GM19238 (cell line): ENCODE data around the gene YBX2.

ENCODE experiments used
- DNase-seq: peaks from one replicate; pipeline ENCODE4 v3.0.0; 2011; ENCODE audit warnings: low spot score; ENCODE audit not compliant: insufficient read length

Gene YBX2

GRCh38 chr17:7304179-7304578 lies 9.7 kb upstream of the YBX2 start:
- DNase-seq, result no peak

DNA sequence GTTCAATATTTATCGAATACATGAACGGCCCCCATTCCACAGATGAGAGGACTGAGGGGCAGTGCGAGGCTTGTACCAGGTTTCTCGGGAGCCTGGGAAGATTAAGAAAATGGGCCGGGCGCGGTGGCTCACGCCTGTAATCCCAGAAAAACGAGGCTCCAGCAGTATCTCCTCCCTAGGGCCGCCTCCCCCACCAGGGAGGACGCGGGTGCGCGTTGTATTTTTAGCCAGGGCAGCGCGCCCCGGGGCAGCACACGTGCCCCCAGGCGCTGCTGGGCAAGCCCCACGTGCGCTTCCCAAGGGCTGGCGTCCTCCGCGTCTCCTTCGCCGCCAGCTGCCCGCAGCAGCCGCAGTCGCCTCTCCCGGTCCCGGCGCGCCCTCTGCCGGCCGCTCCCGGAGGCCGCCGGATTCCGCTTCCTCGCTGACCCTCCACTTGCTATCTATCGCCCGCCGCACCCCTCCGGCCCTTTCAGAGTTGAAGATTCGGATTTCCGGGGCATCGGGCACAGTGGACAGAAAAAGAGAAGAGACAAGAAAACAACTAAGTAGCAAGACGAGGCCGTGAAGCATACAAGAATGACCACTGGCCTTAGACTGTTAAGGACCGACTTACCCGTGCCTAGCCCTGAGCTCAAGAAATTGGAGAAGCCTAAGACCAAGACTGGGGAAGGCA lies 1.9 kb upstream of the YBX2 start:
- DNase-seq, result peak; percentile 78

DNA sequence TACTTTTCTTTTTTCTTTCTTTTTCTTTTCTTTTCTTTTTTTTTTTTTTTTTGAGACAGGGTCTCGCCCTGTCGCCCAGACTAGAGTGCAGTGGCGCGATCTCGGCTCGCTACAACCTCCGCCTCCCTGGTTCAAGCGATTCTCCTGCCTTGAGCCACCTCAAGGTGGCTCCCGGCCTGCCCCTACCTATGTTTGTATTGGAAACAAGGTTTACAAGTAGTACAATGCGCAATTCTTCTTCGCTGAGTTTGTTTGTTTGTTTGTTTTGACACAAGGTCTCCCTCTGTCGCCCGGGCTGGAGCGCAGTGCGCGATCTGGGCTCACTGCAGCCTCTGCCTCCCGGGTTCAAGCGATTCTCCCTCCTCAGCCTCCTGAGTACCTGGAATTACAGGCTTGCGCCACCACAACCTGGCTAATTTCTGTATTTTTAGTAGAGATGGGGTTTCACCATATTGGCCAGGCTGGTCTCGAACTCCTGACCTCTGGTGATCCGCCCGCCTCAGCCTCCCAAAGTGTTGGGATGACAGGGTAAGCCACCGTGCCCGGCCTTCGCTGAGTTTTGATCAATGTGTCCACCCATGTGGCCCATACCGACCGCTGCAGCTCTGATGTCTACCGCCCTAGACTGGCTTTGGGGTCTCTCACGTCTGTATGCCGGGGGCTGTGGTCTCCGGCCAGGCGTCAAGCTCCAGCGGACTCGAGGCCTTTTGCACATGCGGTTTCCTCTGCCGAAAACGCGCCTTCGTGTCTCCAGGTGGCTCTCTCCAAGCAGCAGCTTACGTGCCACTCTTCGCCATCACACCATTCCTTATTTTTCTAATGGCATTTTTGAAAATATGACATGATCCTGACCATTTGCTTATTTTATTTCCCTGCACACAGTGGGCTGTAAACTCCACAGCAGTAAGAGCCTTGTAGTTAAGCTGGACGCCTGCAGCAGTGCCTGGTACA lies 1.1 kb upstream of the YBX2 start:
- no peak for DNase-seq

- no peak for DNase-seq
Measured at GRCh38 chr17:7293816-7294613, 424 bp downstream of the YBX2 start.

- DNase-seq, result no peak
Measured at GRCh38 chr17:7293159-7293558, 1.3 kb downstream of the YBX2 start.

DNA sequence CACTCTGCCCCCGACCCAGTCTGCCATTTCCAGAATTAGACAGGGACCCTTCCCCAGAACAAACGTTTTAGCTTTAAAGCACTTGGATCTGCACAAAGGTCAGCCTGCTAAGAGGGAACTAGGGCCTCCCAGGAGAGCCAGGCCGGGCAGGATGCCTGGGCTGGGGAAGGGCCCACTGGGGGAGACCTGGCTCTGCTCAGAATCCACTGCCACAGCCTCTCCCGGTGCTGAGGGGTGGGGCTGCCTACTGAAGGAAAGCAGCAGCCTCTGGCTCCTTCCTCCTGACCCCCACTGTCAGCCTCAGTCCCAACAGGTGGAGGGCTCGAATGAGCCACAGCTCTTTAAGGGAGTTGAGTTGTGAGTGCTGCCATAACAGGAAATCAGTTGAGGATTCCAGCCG lies 1.7 kb downstream of the YBX2 start:
- no peak for DNase-seq

DNA sequence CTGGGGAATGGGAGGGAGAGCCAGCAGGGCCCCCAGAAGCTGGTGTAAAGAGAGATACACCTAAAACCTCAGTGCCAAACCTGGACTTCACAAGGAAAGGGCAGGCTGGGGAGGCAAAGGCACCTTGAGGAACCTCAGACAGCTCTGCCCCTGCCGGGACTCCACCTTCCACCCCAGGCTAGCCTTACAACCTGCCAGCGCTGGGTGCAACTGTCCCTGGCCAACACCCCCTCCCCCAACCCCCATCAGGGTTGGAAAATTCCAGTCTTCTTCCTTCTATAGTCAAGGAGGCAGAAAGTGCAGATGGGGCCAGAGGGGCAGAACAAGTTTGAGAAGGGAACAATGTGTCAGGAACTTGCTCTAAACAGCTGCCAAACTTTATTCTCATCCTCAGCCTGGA lies 2.2 kb downstream of the YBX2 start:
- DNase-seq, result no peak

DNA sequence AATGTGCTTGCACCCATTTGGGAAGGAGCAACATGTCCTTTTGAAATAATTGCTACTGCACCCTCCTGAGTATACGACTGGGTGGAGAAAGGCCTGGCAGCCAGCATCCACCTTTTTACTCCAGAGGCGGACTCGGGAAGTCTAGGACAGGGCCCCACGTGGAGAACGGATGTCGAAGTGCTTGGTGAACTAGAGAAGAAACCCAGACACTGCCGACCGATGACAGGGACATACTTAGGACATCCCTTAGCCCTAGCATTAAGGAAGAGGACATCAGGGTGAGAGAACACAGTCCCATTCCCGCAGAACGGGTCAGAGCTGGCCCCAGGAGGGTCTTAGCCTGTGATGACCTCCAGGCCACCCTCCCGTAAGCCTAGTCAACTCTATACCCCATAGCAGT lies 3.8 kb downstream of the YBX2 start:
- DNase-seq, result no peak

GRCh38 chr17:7290166-7290565 lies 4.3 kb downstream of the YBX2 start:
- no peak for DNase-seq

- DNase-seq, result no peak
Measured at GRCh38 chr17:7289256-7290032, 5.0 kb downstream of the YBX2 start.

- no peak for DNase-seq
Measured at GRCh38 chr17:7285679-7286078, 8.8 kb downstream of the YBX2 start.

GRCh38 chr17:7284911-7285310 lies 9.5 kb downstream of the YBX2 start:
- DNase-seq, result no peak

DNA sequence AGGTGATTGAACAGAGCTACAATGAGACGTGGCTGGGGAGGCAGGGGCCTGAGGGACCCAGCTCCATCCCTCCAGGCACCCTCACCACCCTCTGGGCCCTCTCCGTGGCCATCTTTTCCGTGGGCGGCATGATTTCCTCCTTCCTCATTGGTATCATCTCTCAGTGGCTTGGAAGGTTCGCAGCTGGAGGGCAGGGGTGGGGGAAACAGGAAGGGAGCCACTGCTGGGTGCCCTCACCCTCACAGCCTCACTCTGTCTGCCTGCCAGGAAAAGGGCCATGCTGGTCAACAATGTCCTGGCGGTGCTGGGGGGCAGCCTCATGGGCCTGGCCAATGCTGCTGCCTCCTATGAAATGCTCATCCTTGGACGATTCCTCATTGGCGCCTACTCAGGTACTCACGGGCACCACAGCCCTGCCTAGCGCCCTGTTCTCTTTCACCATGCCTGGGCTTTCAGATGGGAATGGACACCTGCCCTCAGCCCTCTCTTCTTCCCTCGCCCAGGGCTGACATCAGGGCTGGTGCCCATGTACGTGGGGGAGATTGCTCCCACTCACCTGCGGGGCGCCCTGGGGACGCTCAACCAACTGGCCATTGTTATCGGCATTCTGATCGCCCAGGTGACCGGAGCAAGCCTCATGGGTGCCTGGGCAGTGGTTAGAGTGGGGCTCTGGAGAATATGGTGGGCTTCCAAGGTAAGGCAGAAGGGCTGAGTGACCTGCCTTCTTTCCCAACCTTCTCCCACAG lies 10.8 kb downstream of the YBX2 start:
- no peak for DNase-seq

GRCh38 chr17:7282752-7283321 lies 11.6 kb downstream of the YBX2 start:
- DNase-seq, result no peak

DNA sequence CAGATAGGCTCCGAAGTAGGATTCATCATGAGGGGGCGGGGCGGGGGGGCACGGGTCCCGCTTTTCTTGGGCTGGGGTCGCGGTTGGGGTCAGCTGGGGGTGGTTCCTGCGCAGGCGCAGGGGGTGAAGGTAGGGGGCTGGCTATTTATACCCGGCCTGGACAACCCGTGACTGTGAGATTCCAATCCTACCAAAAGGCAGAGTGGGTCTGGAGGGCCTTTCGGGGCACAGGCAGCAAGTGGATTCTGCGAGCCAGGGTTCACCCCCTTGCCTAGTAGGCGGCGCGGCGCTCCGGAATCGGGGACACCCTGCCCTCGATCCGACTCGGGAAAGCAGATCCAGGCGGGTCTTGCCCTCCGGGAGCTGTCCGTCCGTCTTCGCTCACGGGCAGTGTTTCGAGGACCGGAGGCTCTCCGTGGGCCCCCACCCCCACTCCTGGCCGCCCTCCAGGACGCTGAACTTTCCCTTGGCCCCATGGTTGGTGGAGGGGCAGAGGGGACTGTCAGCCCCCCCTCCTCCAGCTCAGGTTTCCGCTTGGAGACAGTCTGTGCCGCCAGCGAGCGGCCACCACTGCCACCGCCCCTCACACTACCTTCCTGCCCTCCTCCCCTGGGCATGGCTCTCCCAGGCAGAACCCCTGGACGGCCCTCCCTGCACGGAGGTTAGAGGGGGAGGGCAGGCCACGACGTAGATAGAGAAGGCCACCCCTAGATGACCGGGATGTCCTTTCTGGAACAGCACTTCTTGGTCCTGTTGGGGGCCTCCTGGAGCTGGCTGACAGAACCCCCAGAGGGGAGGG lies 12.3 kb downstream of the YBX2 start:
- no peak for DNase-seq

DNA sequence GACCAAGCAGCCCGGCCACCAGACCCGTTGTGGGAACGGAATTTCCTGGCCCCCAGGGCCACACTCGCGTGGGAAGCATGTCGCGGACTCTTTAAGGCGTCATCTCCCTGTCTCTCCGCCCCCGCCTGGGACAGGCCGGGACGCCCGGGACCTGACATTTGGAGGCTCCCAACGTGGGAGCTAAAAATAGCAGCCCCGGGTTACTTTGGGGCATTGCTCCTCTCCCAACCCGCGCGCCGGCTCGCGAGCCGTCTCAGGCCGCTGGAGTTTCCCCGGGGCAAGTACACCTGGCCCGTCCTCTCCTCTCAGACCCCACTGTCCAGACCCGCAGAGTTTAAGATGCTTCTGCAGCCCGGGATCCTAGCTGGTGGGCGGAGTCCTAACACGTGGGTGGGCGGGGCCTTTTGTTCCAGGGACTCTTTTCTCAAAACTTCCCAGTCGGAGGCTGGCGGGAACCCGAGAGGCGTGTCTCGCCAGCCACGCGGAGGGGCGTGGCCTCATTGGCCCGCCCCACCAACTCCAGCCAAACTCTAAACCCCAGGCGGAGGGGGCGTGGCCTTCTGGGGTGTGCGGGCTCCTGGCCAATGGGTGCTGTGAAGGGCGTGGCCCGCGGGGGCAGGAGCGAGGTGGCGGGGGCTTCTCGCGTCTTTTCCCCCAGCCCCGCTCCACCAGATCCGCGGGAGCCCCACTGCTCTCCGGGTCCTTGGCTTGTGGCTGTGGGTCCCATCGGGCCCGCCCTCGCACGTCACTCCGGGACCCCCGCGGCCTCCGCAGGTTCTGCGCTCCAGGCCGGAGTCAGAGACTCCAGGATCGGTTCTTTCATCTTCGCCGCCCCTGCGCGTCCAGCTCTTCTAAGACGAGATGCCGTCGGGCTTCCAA lies 13.1 kb downstream of the YBX2 start, which contains the start of gene SLC2A4:
Gene SLC2A4 (plus strand): TSS at position 645 of the 879 bp plus-strand sequence. CDS start 217 bp downstream, at position 862.
- peak; percentile 96 for DNase-seq

GRCh38 chr17:7280519-7281073 lies 13.8 kb downstream of the YBX2 start:
- peak; percentile 89 for DNase-seq

DNA sequence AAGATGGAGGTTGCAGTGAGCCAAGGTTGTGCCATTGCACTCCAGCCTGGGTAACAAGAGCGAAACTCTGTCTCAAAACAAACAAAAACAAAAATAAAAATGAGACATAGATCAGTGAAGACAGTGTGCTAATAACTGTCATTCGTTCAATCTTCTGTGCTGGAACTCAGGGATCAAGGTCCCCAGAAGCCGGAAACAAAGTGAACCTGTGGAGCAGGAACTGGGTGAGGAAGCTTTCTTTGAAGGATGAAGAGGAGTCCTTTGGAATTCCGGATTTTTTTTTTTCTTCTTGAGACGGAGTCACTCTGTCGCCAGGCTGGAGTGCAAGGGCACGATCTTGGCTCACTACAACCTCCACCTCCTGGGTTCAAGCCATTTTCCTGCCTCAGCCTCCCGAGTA lies 15.0 kb downstream of the YBX2 start:
- DNase-seq, result no peak
